Stimulated activated CD4-positive, alpha-beta T cell treated with anti-CD3 and anti-CD28 coated beads, Interleukin-2, amount 100 ng/mL, for 48 hours (primary cell): ENCODE data around the gene BHLHE23.
"Not testable (repeated sequence)": the region's sequence is repeated elsewhere in the genome, so short reads cannot be mapped to it uniquely, and the experiment has no call there.

ENCODE experiments used
- DNase-seq, 2 donors: peaks; one replicate each; pipeline ENCODE4 v3.0.0-alpha.2; 2020

BHLHE23 gene

GRCh38 chr20:62970307-62971210 is 36.2 kb downstream of the BHLHE23 start:
- no peak for DNase-seq

GRCh38 chr20:62969939-62970306 is 36.8 kb downstream of the BHLHE23 start:
- no peak for DNase-seq

- DNase-seq = no peak
These were observed 37.5 kb downstream of the BHLHE23 start for GRCh38 chr20:62969179-62969760.

GRCh38 chr20:62968378-62969178 is 38.2 kb downstream of the BHLHE23 start:
- DNase-seq = no peak

GRCh38 chr20:62967628-62968351 is 39.0 kb downstream of the BHLHE23 start:
- DNase-seq = no peak

GRCh38 chr20:62967149-62967501 is 39.6 kb downstream of the BHLHE23 start:
- no peak for DNase-seq

- no peak for DNase-seq
These were observed 40.3 kb downstream of the BHLHE23 start for GRCh38 chr20:62966212-62967148.

- no peak for DNase-seq
These were observed 41.4 kb downstream of the BHLHE23 start for GRCh38 chr20:62965363-62965771.

- no peak for DNase-seq
These were observed 42.1 kb downstream of the BHLHE23 start for GRCh38 chr20:62964700-62965099.

GRCh38 chr20:62963614-62964397 is 43.0 kb downstream of the BHLHE23 start:
- DNase-seq = no peak

GRCh38 chr20:62962891-62963613 is 43.7 kb downstream of the BHLHE23 start:
- no peak for DNase-seq

- no peak for DNase-seq
These were observed 44.4 kb downstream of the BHLHE23 start for GRCh38 chr20:62962221-62962879.

GRCh38 chr20:62961799-62962198 is 45.0 kb downstream of the BHLHE23 start:
- no peak for DNase-seq

- DNase-seq = no peak
These were observed 45.4 kb downstream of the BHLHE23 start for GRCh38 chr20:62961310-62961783.

- DNase-seq = not testable (repeated sequence)
These were observed 46.1 kb downstream of the BHLHE23 start for GRCh38 chr20:62960446-62961309.

- no peak for DNase-seq
These were observed 46.7 kb downstream of the BHLHE23 start for GRCh38 chr20:62959998-62960436.

- no peak for DNase-seq
These were observed 47.4 kb downstream of the BHLHE23 start for GRCh38 chr20:62959101-62959971.
